ENCODE data around the gene ACOXL.

The ACOXL gene

GRCh38 chr2:111099402-111099801, 367.0 kb downstream of the ACOXL start:
- DNase-seq (ENCODE audit: low read depth, low spot score) = no peak
- ChIA-PET CTCF (interaction anchor here (0.9 kb wide), 1 partner anchor 17 kb away, joined by 5 read pairs; no protein-coding TSS in a partner anchor), POLR2A (no interaction called here)
- H3K4me3 ChIP-seq (ENCODE audit: low read depth, low read length) = no peak overlapping the region
- TF ChIP-seq CTCF (IDR thresholded peaks at IDR 0.05; ENCODE audit: insufficient read depth, low read length, missing control alignments) = no peak

- ChIA-PET CTCF (interaction anchor here (0.9 to 1.0 kb wide), 2 partner anchors 17 kb away, joined by 3 to 5 read pairs; no protein-coding TSS in a partner anchor), POLR2A (no interaction called here)
- H3K4me3 ChIP-seq (ENCODE audit: low read depth, low read length) = no peak overlapping the region
- no peak for TF ChIP-seq CTCF (IDR thresholded peaks at IDR 0.05; ENCODE audit: insufficient read depth, low read length, missing control alignments)
- no peak for DNase-seq (ENCODE audit: low read depth, low spot score)
Observed at GRCh38 chr2:111100087-111100764, 367.9 kb downstream of the ACOXL start.

- no peak for DNase-seq (ENCODE audit: low read depth, low spot score)
- no peak for TF ChIP-seq CTCF (IDR thresholded peaks at IDR 0.05; ENCODE audit: insufficient read depth, low read length, missing control alignments)
- H3K4me3 ChIP-seq (ENCODE audit: low read depth, low read length) = no peak overlapping the region
- POLR2A ChIA-PET = no interaction called here
- CTCF ChIA-PET = interaction anchor here (1.0 kb wide), 1 partner anchor 16 kb away, joined by 3 read pairs; no protein-coding TSS in a partner anchor
Observed at GRCh38 chr2:111100765-111101162, 368.4 kb downstream of the ACOXL start.

- ChIA-PET POLR2A (no interaction called here), CTCF (interaction anchor here (1.0 kb wide), 1 partner anchor 16 kb away, joined by 3 read pairs; no protein-coding TSS in a partner anchor)
- H3K4me3 ChIP-seq (ENCODE audit: low read depth, low read length) = no peak overlapping the region
- TF ChIP-seq CTCF (IDR thresholded peaks at IDR 0.05; ENCODE audit: insufficient read depth, low read length, missing control alignments) = no peak
- no peak for DNase-seq (ENCODE audit: low read depth, low spot score)
Observed at GRCh38 chr2:111101592-111101991, 369.2 kb downstream of the ACOXL start.

GRCh38 chr2:111102216-111102615, 369.8 kb downstream of the ACOXL start:
- ChIA-PET POLR2A (no interaction called here), CTCF (no interaction called here)
- no peak for TF ChIP-seq CTCF (IDR thresholded peaks at IDR 0.05; ENCODE audit: insufficient read depth, low read length, missing control alignments)
- H3K4me3 ChIP-seq (ENCODE audit: low read depth, low read length) = no peak overlapping the region
- no peak for DNase-seq (ENCODE audit: low read depth, low spot score)

GRCh38 chr2:111105926-111106325, 373.6 kb downstream of the ACOXL start:
- no peak for TF ChIP-seq CTCF (IDR thresholded peaks at IDR 0.05; ENCODE audit: insufficient read depth, low read length, missing control alignments)
- POLR2A ChIA-PET = no interaction called here
- H3K4me3 ChIP-seq (ENCODE audit: low read depth, low read length) = no peak overlapping the region
- DNase-seq (ENCODE audit: low read depth, low spot score) = no peak
- CTCF ChIA-PET = no interaction called here

Measured in AG04449 (cell line).